Mucosa of stomach (tissue), 1 donor: ENCODE data around the gene IER2.
"Not testable (repeated sequence)": the region's sequence is repeated elsewhere in the genome, so short reads cannot be mapped to it uniquely, and the experiment has no call there.

Experiments used
- H3K27me3 ChIP-seq: one replicate; pipeline ENCODE4 v1.7.0; 2013; ENCODE audit warnings: mild to moderate bottlenecking, low read length; ENCODE audit not compliant: control insufficient read depth, insufficient read depth
- H3K36me3 ChIP-seq: one replicate; pipeline ENCODE4 v1.7.0; 2013; ENCODE audit warnings: low read length; ENCODE audit not compliant: control insufficient read depth, insufficient read depth
- H3K4me1 ChIP-seq: one replicate; pipeline ENCODE4 v1.7.0; 2013; ENCODE audit warnings: mild to moderate bottlenecking, low read length; ENCODE audit not compliant: control insufficient read depth, insufficient read depth
- H3K4me3 ChIP-seq: one replicate; pipeline ENCODE4 v1.7.0; 2013; ENCODE audit warnings: low read length
- H3K9ac ChIP-seq: one replicate; pipeline ENCODE4 v1.7.0; 2013; ENCODE audit warnings: mild to moderate bottlenecking, low read length, moderate library complexity
- H3K9me3 ChIP-seq: one replicate; pipeline ENCODE4 v1.7.0; 2013; ENCODE audit warnings: mild to moderate bottlenecking, low read length, moderate library complexity; ENCODE audit not compliant: control insufficient read depth
- donor health status: Pancreatic carcinoma.

IER2 gene

DNA sequence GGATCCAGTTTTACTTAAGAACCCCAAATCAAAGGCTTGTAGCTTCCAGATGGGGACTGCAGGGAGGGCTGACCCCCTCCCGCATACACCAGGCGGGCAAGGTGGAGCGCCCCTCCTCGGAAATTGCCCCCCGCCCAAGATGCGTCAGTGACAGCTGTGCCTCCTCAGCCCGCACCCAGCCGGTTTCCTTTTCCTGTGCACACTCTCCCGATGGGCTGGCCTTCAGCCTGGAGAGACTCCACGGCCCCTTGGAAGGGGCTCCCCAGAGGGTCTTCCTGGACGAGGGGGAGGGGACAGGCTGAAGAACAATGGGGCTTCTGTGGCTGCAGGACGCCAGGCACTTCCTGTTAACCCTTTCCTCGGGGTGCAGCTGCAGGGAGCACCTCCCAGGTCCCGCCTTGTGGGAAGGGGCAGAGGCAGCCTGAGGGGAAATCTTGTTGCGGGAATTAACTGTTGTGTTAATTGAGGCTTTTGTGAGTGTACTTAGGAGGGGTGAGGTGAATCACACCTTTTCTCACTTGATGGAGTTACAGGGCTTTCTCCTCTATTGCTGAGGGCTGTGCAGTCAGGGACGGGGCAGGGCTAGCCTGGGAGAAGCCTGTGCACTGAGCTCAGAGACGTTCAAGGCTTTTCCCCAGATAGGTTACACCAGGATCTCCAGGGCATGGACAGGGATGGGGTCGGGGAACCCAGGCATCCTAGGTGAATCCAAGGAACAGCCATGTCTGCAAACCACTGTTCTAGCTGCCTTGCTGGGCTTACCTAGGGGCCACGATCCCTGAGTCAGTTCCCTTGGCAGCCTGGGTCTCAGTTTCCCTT lies 14.3 kb downstream of the IER2 start:
- H3K4me1 ChIP-seq: peaks cover 69% of the 10 kb centered on the region
- H3K27me3 ChIP-seq: no peaks in the 10 kb centered on the region
- peak overlapping the region; percentile 67 for H3K9ac ChIP-seq
- peak overlapping the region; percentile 19 for H3K4me3 ChIP-seq
- H3K9me3 ChIP-seq: no peaks in the 10 kb centered on the region
- no peaks in the 10 kb centered on the region for H3K36me3 ChIP-seq

DNA sequence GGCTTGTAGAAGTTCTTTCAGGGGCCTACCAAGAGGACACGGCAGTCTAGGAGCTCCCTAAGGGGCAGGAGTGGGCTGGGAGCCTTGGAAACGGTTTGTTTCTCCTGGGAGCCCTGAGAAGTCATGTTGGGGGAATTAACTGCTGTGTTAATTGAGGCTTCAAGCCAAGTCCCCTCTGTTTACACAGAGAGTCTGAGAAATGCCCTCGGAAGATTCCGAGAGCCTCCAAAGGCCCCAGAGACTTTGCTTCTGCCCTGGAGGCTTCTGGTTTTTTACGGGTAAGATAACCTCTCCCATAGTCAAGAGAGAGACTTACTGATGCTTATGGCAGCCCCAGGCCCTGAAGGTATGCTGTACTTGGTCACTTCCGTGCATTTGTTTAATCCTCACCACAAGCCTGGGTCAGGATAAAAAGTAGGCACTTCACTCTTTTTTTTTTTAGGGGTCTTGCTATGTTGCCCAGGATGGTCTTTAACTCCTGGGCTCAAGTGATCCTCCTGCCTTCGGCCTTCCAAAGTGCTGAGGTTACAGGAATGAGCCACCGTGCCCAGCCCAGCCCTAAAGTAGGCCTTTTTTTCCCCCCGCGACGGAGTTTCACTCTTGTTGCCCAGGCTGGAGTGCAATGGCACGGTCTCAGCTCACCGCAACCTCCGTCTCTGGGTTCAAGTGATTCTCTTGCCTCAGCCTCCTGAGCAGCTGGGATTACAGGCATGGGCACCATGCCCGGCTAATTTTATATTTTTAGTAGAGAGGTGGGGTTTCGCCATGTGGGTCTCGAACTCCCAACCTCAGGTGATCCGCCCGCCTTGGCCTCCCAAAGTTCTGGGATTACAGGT lies 15.2 kb downstream of the IER2 start:
- H3K27me3 ChIP-seq: no peaks in the 10 kb centered on the region
- no peaks in the 10 kb centered on the region for H3K9me3 ChIP-seq
- peaks cover 77% of the 10 kb centered on the region for H3K4me1 ChIP-seq
- no peaks in the 10 kb centered on the region for H3K36me3 ChIP-seq
- H3K9ac ChIP-seq: peak overlapping the region; percentile 67
- H3K4me3 ChIP-seq: no peak overlapping the region

DNA sequence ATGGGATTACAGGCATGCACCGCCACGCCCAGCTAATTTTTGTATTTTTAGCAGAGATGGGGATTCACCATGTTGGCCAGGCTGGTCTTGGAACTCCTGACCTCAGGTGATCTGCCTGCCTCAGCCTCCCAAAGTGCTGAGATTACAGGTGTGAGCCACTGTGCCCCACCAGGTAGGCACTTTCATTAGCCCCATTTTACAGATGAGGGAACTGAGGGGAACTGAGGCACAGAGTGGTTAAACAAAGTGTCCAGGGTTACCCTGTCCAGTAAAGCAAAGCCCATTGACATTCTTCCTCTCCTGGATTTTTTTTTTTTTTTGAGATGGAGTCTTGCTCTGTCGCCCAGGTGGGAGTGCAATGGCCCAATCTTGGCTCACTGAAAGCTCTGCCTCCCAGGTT lies 15.9 kb downstream of the IER2 start:
- H3K4me1 ChIP-seq: peaks cover 79% of the 10 kb centered on the region

DNA sequence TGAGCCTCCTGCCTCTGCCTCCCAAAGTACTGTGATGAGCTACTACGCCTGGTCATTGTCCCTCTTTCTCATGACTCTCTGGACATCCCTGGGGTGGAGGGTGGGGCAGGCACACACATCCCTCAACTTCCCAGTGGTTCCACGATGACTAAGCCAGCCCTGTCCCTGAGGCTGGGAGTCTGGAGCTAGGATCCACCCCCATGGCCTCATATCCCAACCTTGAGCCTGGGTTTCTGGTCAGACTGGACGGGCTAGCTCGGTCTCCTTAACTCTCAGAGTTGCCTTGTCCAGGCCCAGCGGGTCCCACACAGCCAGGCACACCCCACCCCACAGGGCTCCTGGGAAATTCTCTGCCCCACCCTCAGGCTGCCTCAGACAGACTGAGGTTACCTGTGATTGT lies 19.6 kb downstream of the IER2 start:
- no peaks in the 10 kb centered on the region for H3K9me3 ChIP-seq
- H3K4me3 ChIP-seq: no peak overlapping the region
- H3K4me1 ChIP-seq: peaks cover 66% of the 10 kb centered on the region
- no peaks in the 10 kb centered on the region for H3K27me3 ChIP-seq
- peak overlapping the region; percentile 41 for H3K9ac ChIP-seq
- H3K36me3 ChIP-seq: no peaks in the 10 kb centered on the region

More for the DNA sequence above, 15.9 kb downstream of the IER2 start:
- not testable (repeated sequence) for H3K36me3 ChIP-seq, H3K9ac ChIP-seq, H3K27me3 ChIP-seq, H3K9me3 ChIP-seq, H3K4me3 ChIP-seq

DNA sequence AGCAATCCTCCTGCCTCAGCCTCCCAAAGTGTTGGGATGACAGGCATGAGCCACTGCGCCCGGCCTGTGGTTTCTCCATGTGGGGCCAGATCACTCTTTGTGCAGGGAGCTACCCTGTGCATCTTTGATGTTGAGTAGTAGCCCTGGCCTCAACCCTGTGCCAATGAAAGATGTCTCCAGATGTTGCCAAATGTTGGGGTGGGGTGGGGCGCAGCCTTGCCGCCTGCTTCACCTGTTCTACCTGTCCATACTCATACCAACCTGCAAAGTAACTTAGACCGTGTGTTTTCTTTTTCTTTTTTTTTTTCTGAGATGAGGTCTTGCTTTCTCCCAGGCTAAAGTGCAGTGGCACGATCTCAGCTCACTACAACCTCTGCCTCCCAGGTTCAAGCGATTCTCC lies 20.9 kb downstream of the IER2 start:
- Histone ChIP-seq H3K27me3 (no peaks in the 10 kb centered on the region), H3K4me3 (no peak overlapping the region), H3K9ac (no peak overlapping the region), H3K9me3 (no peaks in the 10 kb centered on the region), H3K36me3 (no peaks in the 10 kb centered on the region), H3K4me1 (peaks cover 53% of the 10 kb centered on the region)

DNA sequence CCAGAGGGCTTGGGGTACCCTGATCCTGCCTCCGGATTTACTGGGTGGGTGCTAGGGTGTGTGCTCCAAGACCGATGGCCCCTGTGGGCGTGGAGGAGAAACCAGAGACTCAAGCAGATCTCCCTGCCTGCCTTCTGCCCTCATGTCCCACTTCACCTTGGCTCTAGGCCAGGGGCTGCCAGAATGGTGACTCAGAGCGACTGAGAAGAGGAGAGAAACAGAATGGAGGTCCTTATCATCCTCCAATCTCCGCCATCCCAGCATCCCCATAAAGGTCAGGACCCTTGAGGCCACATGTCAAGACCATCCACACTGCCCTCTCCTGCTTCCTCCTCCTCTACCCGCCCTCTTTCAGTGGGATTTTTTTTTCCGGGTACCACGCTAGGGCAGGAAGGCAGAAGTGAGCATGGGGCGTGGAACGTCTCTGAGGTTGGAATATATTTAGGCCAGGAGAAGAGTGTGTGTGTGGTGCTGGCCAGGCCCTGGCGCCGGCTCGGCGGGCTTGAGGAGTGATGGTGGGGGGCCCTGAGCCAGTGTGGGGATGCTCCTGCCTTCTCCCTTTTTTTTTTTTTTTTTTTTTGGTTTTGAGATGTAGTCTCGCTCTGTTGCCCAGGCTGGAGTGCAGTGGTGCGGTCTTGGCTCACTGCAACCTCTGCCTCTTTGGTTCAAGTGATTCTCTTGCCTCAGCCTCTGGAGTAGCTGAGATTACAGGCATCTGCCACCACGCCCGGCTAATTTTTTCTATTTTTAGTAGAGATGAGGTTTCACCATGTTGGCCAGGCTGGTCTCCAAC lies 22.3 kb downstream of the IER2 start:
- H3K27me3 ChIP-seq: no peaks in the 10 kb centered on the region
- peak overlapping the region; percentile 50 for H3K9ac ChIP-seq
- no peak overlapping the region for H3K4me3 ChIP-seq
- no peaks in the 10 kb centered on the region for H3K9me3 ChIP-seq
- peaks cover 39% of the 10 kb centered on the region for H3K4me1 ChIP-seq
- H3K36me3 ChIP-seq: no peaks in the 10 kb centered on the region

DNA sequence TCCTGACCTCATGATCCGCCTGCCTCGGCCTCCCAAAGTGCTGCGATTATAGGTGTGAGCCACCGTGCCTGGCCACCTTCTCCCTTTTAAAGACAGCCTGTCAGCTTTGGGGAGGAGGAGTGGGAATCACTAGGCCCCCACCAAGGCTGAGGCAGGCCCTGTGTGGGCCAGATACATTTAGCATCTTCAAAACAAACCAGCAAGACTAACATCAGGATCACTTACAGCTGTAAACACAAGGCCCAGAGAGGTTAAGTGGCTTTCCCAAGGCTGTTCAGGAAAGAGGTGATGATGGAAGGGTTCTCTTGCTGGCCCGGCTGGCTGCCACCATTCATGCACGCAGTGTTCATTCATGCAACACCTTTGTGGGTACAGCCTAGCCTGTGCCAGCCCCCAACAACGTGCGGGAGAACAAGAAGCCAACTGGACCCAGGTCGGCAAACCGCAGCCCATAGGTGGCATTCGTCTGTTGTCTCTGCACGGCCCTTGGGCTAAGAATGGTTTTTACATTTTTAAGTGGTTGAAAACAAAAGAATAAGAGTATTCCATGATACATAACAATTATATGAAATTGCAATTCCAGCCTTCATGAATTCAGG lies 23.0 kb downstream of the IER2 start:
- no peak overlapping the region for H3K4me3 ChIP-seq
- peaks cover 38% of the 10 kb centered on the region for H3K4me1 ChIP-seq
- no peaks in the 10 kb centered on the region for H3K27me3 ChIP-seq
- H3K9me3 ChIP-seq: no peaks in the 10 kb centered on the region
- no peak overlapping the region for H3K9ac ChIP-seq
- no peaks in the 10 kb centered on the region for H3K36me3 ChIP-seq

DNA sequence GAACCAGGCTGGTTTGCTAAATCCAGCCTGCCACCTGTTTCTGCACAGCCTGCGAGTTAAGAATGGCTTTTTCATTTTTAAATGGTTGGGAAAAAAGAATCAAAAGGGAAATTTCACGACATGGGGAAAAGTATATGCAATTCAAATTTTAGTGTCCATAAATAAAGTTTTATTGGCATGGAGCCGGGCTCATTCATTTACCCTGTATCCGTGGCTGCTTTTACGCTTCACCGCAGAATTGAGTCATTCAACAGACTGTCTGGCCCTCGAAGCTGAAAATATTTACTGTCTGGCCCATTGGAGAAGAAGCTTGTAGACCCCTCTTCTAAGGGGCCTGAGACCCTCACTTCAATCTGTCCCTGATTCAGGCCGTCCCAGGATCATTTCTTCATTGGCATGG lies 26.1 kb downstream of the IER2 start:
- Histone ChIP-seq H3K9ac (no peak overlapping the region), H3K4me1 (peaks cover 18% of the 10 kb centered on the region), H3K27me3 (no peaks in the 10 kb centered on the region), H3K9me3 (no peaks in the 10 kb centered on the region), H3K36me3 (no peaks in the 10 kb centered on the region), H3K4me3 (no peak overlapping the region)

DNA sequence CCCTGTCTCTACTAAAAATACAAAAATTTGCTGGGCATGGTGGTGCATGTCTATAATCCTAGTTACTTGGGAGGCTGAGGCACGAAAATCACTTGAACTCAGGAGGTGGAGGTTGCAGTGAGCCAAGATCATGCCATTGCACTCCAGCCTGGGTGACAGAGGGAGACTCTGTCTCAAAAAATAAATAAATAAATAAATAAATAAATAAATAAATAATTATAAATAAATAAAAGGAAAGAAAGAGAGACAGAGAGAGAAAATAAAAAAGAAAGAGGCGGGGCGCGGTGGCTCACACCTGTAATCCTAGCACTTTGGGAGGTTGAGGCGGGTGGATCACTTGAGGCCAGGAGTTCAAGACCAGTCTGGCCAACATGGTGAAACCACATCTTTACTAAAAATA lies 27.4 kb downstream of the IER2 start:
- H3K4me1 ChIP-seq: peaks cover 16% of the 10 kb centered on the region
- H3K36me3 ChIP-seq: not testable (repeated sequence)

DNA sequence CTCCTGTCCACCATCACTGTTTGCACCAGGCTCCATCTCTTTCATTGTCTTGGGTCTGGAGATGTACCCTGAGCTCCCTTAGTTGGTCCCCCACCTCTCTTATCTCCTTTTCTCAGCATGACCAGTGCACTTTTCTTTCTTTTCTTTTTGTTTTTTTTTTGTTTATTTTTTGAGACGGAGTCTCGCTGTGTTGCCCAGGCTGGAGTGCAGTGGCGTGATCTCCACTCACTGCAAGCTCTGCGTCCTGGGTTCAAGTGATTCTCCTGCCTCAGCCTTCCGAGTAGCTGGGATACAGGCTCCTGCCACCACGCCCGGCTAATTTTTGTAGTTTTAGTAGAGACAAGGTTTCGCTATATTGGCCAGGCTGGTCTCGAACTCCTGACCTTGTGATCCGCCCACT lies 28.1 kb downstream of the IER2 start:
- peaks cover 10% of the 10 kb centered on the region for H3K4me1 ChIP-seq
- not testable (repeated sequence) for H3K9me3 ChIP-seq, H3K27me3 ChIP-seq, H3K4me3 ChIP-seq, H3K36me3 ChIP-seq, H3K9ac ChIP-seq

More for the DNA sequence above, 27.4 kb downstream of the IER2 start:
- not testable (repeated sequence) for H3K9ac ChIP-seq, H3K4me3 ChIP-seq, H3K9me3 ChIP-seq, H3K27me3 ChIP-seq

DNA sequence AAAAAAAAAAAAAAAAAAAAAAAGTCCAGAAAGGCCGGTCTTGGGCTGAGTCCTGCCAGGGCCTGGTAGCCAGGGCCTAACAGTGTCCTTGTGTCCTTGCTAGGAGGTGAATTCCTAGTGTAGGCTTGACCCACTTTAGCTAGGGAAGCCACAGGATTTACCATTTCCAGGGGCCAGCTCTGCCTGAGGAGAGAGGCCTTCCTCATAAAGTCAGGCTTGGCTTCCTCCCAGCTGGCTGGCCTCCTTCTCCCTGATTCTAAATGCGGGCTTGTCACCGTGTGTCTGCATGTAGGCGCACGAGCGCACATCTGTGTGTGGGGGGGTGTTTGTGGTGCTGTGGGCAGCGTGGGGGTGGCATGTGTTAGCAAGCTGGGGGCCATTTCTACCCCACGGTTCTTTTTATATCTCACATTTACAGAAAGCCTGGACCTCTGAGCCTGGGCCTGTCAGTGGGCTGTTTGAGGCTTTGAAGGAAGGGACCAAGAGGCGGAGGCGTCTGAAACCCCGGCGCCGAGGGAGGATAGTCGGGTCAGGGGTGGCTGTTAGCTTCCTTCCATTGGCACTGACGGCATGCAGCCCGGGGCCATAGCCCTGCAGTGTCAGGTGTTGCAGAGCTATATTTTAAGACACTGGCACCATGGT lies 31.7 kb downstream of the IER2 start:
- no peaks in the 10 kb centered on the region for H3K36me3 ChIP-seq
- H3K4me1 ChIP-seq: peaks cover 7% of the 10 kb centered on the region
- peak overlapping the region; percentile 24 for H3K9ac ChIP-seq
- H3K27me3 ChIP-seq: no peaks in the 10 kb centered on the region
- H3K4me3 ChIP-seq: no peak overlapping the region
- no peaks in the 10 kb centered on the region for H3K9me3 ChIP-seq
